Measurements from ENCODE around the gene ZFP82. TPM values are rescaled to one million over a fixed set of nuclear protein-coding genes. Genes with fewer than 3 reads are reported as not detected.

The ZFP82 gene
- total and polyA plus RNA-seq, 8 donors = 0.79 to 3.8 (median 1.2) TPM

DNA sequence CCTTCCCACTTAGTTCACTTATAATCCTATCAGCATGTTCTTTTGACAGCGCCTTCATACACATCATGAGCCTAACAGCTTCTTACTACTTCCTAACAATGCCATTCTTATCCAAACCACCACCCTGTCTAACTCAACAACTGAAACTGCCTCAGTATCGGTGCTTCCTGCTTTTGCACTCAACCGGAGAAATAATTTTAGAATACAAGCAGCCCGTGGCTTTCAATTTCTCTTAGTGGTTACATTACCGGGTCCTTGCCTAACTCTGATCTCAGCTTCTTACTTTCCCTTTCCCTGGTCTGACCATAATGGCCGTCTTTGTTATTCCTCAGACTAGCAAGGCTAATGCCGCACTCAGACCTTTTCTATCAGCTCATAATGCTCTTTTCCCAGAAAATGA is 17.0 kb downstream of the ZFP82 start:
- no peak for DNase-seq
- intact Hi-C loops (cut with DNase I) = no loop called here
- TF ChIP-seq, protein P1, sequence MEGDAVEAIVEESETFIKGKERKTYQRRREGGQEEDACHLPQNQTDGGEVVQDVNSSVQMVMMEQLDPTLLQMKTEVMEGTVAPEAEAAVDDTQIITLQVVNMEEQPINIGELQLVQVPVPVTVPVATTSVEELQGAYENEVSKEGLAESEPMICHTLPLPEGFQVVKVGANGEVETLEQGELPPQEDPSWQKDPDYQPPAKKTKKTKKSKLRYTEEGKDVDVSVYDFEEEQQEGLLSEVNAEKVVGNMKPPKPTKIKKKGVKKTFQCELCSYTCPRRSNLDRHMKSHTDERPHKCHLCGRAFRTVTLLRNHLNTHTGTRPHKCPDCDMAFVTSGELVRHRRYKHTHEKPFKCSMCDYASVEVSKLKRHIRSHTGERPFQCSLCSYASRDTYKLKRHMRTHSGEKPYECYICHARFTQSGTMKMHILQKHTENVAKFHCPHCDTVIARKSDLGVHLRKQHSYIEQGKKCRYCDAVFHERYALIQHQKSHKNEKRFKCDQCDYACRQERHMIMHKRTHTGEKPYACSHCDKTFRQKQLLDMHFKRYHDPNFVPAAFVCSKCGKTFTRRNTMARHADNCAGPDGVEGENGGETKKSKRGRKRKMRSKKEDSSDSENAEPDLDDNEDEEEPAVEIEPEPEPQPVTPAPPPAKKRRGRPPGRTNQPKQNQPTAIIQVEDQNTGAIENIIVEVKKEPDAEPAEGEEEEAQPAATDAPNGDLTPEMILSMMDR (IDR thresholded peaks at IDR 0.05) = no peak
- no peak overlapping the region for H3K4me3 ChIP-seq
- no peak for FAIRE-seq
- ATAC-seq = no peak
- H3K4me1 ChIP-seq = no peaks in the 10 kb centered on the region
- H3K27ac ChIP-seq = no peak overlapping the region
- H3K36me3 ChIP-seq = peaks cover 0 to 12% (median 4%) of the 10 kb centered on the region in 3 donors
- no peaks in the 10 kb centered on the region for H3K27me3 ChIP-seq
- H3K9me3 ChIP-seq = no peaks in the 10 kb centered on the region
- WGBS, 2 donors = 86 to 99% methylated on average over 7 of the region's 7 CpGs

DNA sequence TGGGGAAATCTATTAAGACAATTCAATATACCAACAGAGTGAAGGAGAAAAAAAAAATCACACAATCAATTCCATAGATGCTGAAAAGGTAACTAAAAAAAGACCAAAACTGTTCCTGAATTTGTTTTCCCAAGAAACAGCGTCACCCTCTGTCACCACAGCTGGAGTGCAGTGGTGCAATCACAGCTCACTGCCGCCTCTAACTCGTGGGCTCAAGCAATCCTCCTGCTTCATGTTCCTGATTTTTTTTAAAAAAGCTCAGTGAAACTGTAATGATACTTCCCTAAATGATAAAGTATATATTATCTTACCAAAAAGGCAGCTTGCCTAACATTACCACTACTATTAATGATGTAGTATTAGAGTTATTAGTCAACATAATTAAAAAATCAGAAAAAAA is 19.9 kb downstream of the ZFP82 start:
- Histone ChIP-seq H3K9me3 (peaks cover 0 to 12% (median 4%) of the 10 kb centered on the region in 4 donors), H3K27ac (no peak overlapping the region), H3K27me3 (no peaks in the 10 kb centered on the region), H3K4me3 (no peak overlapping the region), H3K4me1 (no peaks in the 10 kb centered on the region), H3K36me3 (peaks cover 2 to 12% (median 2%) of the 10 kb centered on the region in 3 donors)
- DNase-seq = no peak
- no peak for ATAC-seq
- intact Hi-C loops (cut with DNase I) = no loop called here
- FAIRE-seq = no peak
- 89 to 96% methylated on average over 3 of the region's 3 CpGs for WGBS, 2 donors
- TF ChIP-seq, protein P1 (IDR thresholded peaks at IDR 0.05) = no peak

DNA sequence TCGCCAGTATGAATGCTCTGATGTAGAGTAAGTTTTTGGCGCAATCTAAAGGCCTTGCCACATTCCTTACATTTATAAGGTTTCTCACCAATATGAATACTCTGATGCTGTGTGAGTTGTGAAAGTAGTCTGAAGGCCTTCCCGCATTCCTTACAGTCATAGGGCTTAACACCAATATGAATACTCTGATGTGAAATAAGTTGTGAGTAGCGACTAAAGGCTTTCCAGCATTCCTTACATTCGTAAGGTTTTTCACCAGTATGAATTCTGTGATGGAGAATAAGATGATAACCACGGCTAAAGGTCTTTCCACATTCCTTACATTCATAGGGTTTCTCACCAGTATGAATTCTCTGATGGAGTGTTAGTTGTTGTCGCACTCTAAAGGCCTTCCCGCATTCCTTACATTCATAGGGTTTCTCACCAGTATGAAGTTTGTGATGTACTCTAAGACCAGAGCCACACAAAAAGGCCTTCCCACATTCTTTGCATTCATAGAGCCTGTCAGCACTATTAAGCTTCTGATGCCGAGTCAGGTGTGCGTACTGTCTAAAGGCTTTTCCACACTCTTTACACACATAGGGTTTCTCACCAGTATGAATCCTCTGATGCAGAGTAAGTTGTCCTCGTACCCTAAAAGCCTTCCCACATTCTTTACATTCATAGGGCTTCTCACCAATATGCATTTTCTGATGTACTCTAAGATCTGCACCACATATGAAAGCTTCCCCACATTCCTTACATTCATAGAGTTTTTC is 25.3 kb downstream of the ZFP82 start:
- no peak for FAIRE-seq
- H3K9me3 ChIP-seq = peaks cover 0 to 16% (median 6%) of the 10 kb centered on the region in 4 donors
- TF ChIP-seq, protein P1 (IDR thresholded peaks at IDR 0.05) = no peak

DNA sequence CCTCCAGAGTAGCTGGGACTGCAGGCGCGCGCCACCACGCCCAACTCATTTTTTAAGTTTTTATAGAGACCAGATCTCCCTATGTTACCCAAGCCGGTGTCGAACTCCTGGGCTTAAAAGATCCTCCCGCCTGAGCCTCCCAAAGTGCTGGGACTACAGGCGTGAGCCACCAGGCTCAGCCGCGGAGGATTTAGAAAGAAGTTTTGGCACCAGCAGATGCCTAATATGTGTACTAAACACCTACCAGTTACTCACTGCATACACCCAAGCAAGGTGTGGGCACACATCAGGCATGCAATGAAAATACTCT is 39.0 kb downstream of the ZFP82 start:
- Histone ChIP-seq H3K27ac (peak overlapping the region; percentile 73 to 87 (median 80)), H3K4me3 (peak overlapping the region; percentile 66 to 87 (median 71)), H3K27me3 (no peaks in the 10 kb centered on the region), H3K9me3 (no peaks in the 10 kb centered on the region), H3K4me1 (peaks cover 0 to 12% (median 0%) of the 10 kb centered on the region in 3 donors), H3K36me3 (no peaks in the 10 kb centered on the region)
- WGBS, 2 donors = 48 to 53% methylated on average over 10 of the region's 10 CpGs
- ATAC-seq = no peak
- intact Hi-C loops (cut with DNase I) = no loop called here
- TF ChIP-seq, protein P1 (IDR thresholded peaks at IDR 0.05) = no peak
- no peak for FAIRE-seq
- no peak for DNase-seq

More for the DNA sequence above, 25.3 kb downstream of the ZFP82 start:
- ATAC-seq (no peak), DNase-seq (no peak)
- Histone ChIP-seq H3K27me3 (no peaks in the 10 kb centered on the region), H3K4me1 (no peaks in the 10 kb centered on the region), H3K27ac (no peak overlapping the region), H3K4me3 (no peak overlapping the region), H3K36me3 (peaks cover 5 to 22% (median 11%) of the 10 kb centered on the region in 3 donors)
- WGBS, 2 donors = 97% methylated on average over 11 of the region's 11 CpGs
- intact Hi-C loops (cut with DNase I) = no loop called here

Measured in pancreas (tissue), 10 donors.